ENCODE results near the gene BAD. TPM values are rescaled to one million over a fixed set of nuclear protein-coding genes. Genes with fewer than 3 reads are reported as not detected.

Gene BAD
- total and polyA plus RNA-seq, 10 of the 15 experiments (the other 5 are each of a cell fraction or from before 2014, with no cell fraction given), result 1.5 to 67.2 (median 39.6) TPM

DNA sequence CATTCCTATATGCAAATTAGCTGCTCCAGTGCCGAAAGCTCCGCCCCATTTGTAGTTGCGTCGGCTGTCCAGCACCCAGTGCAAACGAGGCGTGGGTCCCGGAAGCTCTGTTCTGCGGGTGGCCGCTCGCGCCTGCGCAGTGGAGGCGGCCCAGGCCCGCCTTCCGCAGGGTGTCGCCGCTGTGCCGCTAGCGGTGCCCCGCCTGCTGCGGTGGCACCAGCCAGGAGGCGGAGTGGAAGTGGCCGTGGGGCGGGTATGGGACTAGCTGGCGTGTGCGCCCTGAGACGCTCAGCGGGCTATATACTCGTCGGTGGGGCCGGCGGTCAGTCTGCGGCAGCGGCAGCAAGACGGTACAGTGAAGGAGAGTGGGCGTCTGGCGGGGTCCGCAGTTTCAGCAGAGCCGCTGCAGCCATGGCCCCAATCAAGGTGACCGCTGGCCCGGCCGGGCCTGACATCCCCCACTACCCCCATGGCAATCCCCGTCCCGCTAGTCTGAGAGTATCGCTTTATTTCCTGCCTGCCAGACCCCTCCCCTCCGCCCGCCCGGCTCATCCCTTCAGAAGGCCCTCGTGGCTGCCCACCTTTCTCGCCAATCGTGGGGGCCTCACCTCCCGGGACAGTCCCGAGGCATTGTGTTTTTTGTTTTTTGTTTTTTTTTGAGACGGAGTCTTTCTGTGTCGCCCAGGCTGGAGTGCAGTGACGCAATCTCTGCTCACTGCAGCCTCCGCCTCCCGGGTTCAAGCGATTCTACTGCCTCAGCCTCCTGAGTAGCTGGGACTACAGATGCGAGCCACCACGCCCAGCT lies 33.7 kb upstream of the BAD start, which contains the start of gene PRDX5 (continued):
- TF ChIP-seq, protein P1, sequence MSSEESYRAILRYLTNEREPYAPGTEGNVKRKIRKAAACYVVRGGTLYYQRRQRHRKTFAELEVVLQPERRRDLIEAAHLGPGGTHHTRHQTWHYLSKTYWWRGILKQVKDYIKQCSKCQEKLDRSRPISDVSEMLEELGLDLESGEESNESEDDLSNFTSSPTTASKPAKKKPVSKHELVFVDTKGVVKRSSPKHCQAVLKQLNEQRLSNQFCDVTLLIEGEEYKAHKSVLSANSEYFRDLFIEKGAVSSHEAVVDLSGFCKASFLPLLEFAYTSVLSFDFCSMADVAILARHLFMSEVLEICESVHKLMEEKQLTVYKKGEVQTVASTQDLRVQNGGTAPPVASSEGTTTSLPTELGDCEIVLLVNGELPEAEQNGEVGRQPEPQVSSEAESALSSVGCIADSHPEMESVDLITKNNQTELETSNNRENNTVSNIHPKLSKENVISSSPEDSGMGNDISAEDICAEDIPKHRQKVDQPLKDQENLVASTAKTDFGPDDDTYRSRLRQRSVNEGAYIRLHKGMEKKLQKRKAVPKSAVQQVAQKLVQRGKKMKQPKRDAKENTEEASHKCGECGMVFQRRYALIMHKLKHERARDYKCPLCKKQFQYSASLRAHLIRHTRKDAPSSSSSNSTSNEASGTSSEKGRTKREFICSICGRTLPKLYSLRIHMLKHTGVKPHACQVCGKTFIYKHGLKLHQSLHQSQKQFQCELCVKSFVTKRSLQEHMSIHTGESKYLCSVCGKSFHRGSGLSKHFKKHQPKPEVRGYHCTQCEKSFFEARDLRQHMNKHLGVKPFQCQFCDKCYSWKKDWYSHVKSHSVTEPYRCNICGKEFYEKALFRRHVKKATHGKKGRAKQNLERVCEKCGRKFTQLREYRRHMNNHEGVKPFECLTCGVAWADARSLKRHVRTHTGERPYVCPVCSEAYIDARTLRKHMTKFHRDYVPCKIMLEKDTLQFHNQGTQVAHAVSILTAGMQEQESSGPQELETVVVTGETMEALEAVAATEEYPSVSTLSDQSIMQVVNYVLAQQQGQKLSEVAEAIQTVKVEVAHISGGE (CRISPR knock-in tag; IDR thresholded peaks at IDR 0.05), result no peak
- TF ChIP-seq POLR2AphosphoS5 (IDR thresholded peaks at IDR 0.05; ENCODE audit: low read length) (peak; percentile 57; the same call in 1 of the 2 replicates), TCF12 (IDR thresholded peaks at IDR 0.05; ENCODE audit: low read depth, low read length) (0 out of 2 replicates have a peak, but pooled peaks have one; percentile 37), RAD21 (IDR thresholded peaks at IDR 0.05; ENCODE audit: insufficient read depth, low read depth, low read length) (peak; percentile 56; the same call in 1 of the 2 replicates), POLR2A (IDR thresholded peaks at IDR 0.05; ENCODE audit: low read depth, low read length) (peak; percentile 86), GATAD2B (conservative IDR thresholded peaks at IDR 0.05; ENCODE audit: low read depth) (peak; percentile 77), RBBP5 (conservative IDR thresholded peaks at IDR 0.05) (no peak), YBX1 (IDR thresholded peaks at IDR 0.05) (no peak), TAF1 (IDR thresholded peaks at IDR 0.05; ENCODE audit: borderline replicate concordance, low read depth, low read length) (peak; percentile 36; the same call in 1 of the 2 replicates), SMC3 (IDR thresholded peaks at IDR 0.05; ENCODE audit: borderline replicate concordance, low read length) (peak; percentile 47), RCOR1 (conservative IDR thresholded peaks at IDR 0.05; ENCODE audit: low read depth, low read length) (no peak), IKZF1 (conservative IDR thresholded peaks at IDR 0.05) (peak; percentile 65; the same call in 1 of the 2 replicates), NR2C1 (IDR thresholded peaks at IDR 0.05) (no peak), NFXL1 (IDR thresholded peaks at IDR 0.05; ENCODE audit: borderline replicate concordance) (no peak), YY1 (IDR thresholded peaks at IDR 0.05; ENCODE audit: low read depth, low read length) (peak; percentile 60), MTA3 (IDR thresholded peaks at IDR 0.05; ENCODE audit: borderline replicate concordance, low read length) (no peak; the same call in 1 of the 2 replicates), BACH1 (IDR thresholded peaks at IDR 0.05; ENCODE audit: borderline replicate concordance) (peak; percentile 91), GABPA (IDR thresholded peaks at IDR 0.05; ENCODE audit: low read depth) (no peak)
- TF ChIP-seq, protein P2, sequence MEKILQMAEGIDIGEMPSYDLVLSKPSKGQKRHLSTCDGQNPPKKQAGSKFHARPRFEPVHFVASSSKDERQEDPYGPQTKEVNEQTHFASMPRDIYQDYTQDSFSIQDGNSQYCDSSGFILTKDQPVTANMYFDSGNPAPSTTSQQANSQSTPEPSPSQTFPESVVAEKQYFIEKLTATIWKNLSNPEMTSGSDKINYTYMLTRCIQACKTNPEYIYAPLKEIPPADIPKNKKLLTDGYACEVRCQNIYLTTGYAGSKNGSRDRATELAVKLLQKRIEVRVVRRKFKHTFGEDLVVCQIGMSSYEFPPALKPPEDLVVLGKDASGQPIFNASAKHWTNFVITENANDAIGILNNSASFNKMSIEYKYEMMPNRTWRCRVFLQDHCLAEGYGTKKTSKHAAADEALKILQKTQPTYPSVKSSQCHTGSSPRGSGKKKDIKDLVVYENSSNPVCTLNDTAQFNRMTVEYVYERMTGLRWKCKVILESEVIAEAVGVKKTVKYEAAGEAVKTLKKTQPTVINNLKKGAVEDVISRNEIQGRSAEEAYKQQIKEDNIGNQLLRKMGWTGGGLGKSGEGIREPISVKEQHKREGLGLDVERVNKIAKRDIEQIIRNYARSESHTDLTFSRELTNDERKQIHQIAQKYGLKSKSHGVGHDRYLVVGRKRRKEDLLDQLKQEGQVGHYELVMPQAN (conservative IDR thresholded peaks at IDR 0.05), result peak; percentile 62
- TF ChIP-seq, protein P3, sequence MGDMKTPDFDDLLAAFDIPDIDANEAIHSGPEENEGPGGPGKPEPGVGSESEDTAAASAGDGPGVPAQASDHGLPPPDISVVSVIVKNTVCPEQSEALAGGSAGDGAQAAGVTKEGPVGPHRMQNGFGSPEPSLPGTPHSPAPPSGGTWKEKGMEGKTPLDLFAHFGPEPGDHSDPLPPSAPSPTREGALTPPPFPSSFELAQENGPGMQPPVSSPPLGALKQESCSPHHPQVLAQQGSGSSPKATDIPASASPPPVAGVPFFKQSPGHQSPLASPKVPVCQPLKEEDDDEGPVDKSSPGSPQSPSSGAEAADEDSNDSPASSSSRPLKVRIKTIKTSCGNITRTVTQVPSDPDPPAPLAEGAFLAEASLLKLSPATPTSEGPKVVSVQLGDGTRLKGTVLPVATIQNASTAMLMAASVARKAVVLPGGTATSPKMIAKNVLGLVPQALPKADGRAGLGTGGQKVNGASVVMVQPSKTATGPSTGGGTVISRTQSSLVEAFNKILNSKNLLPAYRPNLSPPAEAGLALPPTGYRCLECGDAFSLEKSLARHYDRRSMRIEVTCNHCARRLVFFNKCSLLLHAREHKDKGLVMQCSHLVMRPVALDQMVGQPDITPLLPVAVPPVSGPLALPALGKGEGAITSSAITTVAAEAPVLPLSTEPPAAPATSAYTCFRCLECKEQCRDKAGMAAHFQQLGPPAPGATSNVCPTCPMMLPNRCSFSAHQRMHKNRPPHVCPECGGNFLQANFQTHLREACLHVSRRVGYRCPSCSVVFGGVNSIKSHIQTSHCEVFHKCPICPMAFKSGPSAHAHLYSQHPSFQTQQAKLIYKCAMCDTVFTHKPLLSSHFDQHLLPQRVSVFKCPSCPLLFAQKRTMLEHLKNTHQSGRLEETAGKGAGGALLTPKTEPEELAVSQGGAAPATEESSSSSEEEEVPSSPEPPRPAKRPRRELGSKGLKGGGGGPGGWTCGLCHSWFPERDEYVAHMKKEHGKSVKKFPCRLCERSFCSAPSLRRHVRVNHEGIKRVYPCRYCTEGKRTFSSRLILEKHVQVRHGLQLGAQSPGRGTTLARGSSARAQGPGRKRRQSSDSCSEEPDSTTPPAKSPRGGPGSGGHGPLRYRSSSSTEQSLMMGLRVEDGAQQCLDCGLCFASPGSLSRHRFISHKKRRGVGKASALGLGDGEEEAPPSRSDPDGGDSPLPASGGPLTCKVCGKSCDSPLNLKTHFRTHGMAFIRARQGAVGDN (IDR thresholded peaks at IDR 0.05), result peak; percentile 72
- TF ChIP-seq, protein P4, sequence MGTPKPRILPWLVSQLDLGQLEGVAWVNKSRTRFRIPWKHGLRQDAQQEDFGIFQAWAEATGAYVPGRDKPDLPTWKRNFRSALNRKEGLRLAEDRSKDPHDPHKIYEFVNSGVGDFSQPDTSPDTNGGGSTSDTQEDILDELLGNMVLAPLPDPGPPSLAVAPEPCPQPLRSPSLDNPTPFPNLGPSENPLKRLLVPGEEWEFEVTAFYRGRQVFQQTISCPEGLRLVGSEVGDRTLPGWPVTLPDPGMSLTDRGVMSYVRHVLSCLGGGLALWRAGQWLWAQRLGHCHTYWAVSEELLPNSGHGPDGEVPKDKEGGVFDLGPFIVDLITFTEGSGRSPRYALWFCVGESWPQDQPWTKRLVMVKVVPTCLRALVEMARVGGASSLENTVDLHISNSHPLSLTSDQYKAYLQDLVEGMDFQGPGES (IDR thresholded peaks at IDR 0.05), result peak; percentile 26; the same call in 1 of the 2 replicates
